G401.6 (cell line): Measurements from ENCODE around the gene RAB22A.

Experiments
- FAIRE-seq: peaks from 2 replicates; lab custom pipeline; 2012; peaks lifted over from hg19 to GRCh38; lab: Jason Lieb, UNC

RAB22A gene

DNA sequence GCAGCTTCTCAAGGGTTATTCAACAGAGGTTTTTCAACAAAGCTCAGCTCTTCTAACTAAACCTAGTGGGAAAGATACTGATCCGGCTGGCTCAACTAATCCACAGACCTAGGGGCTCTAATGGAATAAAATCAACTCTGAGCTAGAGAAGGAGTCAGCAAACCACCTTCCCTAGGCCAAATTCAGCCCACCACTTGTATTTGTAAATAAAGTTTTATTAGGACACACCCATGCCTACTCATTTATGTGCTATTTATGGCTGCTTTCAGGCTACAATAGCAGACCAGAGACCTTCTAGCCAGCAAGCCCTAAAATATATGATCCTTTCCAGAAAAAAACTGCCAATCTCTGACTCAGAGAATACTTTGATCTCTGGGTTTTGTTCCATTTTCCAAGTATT lies 6.0 kb upstream of the RAB22A start:
- FAIRE-seq: no peak

DNA sequence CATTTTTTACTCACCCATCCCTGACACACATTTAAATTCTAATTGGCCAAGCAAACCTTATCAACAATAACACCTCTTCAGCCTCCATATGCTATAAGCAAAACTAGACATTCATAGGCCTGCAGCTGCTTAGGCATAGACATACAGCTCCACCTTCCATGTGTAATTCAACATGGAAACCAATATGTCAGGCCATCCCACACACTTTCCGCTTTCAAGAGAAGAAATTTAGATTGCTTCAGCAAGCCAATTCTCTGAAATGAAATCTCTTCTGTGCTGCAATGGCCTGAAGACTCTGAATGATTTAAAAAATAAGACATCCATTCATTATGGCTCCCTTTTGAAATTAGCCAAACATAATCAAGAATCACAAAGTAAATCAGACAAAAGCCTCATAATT lies 4.5 kb upstream of the RAB22A start:
- no peak for FAIRE-seq

DNA sequence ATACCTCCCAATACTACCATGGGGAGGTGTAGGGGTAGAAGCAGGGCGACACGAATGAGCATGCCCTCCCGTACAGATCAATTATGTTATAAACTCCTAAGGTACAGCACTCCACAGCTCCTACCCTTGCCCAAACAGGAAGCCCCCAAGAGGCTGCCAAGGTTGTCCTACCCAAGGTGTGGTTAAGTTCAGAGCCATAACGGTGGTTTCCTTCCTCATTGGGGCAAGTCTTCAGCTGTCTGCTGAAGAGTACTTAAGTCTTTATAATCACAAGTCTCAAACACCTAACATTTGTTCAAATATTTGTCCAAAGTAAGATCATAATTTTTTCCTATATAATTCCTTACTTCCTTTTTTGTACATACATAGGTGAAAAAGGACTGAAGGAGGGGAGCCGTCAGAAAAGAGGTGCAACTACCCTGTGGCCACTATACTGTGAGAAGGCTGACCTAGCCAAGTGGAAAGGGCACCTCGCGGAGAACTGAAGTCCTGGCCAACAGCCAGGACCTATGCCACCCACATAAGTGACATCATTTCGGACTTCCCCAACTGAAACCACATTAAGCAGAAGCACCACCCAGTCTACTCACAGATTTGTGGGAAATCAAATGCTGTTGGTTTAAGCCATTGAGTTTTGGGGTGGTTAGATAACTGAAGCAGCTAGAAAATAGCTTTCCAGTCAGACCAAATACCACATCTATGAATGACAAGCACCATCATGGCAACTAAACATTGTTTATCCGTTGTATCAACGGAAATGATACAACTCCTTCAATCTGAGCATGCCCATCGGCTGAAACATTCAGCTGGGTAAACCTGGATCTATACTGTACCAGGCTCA lies 2.9 kb upstream of the RAB22A start:
- FAIRE-seq: no peak

DNA sequence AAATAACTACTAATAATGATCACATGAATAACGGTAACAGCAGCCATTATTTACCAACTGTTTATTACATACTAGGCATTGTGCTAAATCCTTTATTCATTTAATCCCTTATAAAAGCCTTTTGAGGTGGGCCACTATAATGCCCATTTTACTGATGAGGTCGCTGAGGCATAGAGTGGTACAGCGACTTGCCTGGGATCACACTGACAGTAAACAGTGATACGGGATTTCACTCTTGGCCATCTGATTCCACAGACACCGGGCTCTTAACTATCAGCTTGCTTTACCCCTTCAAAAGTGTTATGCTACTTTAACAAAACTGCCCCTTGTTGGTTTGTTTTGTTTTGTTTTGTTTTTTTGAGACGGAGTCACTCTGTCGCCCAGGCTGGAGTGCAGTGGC lies 2.2 kb upstream of the RAB22A start:
- FAIRE-seq: no peak

DNA sequence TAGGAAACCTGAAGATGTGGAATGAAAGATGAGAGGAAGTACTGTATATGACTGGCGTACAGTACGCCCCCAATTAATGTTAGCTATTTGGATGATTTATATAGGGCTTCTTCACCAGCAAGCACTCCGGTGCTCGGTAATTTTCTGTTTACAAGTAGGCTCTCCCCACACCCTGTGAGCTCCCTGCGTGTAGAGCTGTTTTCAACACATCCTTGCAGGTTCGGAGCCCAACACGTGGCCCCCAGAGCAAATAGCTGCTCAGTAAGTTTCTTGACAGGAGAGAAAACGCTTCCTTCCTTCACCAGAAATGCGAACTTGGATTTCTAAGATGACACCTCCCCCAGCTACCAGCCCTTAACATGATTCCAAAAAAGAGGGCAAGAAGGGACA lies 1.2 kb upstream of the RAB22A start:
- FAIRE-seq: no peak

DNA sequence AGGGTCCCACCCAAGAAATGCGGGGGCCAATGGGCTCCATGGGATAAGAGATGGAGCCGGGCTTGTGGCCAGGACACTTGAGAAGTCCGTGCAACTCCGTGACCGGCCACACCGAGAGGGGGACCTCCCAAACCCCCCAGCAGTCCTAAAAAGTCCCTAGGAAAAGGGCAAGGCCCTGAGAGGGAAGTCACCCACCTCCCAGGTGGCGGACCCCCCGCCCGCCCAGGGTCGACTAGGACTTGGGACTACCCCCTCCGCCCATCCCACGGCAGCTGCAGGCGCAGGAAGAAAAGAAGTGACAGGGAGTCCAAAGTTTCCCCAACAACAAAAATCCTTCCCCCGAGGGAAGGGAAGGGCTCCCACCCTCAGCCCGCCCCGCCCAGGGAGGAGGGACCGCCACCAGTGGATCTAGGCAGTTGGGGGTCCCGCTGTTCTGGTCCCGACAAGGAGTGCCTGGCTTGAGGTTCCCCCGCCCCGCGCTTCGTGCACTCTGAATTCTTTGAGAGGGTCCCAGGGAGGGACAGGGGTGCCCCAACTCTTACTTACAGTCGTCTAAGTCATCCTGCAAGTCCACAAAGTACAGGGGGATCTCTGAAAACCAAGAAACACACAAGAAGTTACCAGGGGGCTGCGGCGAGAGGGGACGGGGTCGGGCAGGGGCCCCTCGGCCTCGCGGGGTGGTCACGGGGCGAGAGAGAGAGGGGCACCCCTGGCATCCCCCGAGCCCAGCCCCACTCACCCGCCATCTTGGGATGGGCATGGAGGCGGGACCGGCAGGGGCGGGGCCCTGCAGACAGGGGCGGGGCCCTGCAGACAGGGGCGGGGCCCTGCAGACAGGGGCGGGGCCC lies 611 bp upstream of the RAB22A start:
- FAIRE-seq: no peak

GRCh38 chr20:58310291-58310782 lies 822 bp downstream of the RAB22A start:
- FAIRE-seq: no peak

GRCh38 chr20:58312836-58313235 lies 3.3 kb downstream of the RAB22A start:
- FAIRE-seq: no peak

- FAIRE-seq: no peak
Observed at GRCh38 chr20:58313396-58313795, 3.9 kb downstream of the RAB22A start.

- no peak for FAIRE-seq
Observed at GRCh38 chr20:58321205-58321604, 11.7 kb downstream of the RAB22A start.

DNA sequence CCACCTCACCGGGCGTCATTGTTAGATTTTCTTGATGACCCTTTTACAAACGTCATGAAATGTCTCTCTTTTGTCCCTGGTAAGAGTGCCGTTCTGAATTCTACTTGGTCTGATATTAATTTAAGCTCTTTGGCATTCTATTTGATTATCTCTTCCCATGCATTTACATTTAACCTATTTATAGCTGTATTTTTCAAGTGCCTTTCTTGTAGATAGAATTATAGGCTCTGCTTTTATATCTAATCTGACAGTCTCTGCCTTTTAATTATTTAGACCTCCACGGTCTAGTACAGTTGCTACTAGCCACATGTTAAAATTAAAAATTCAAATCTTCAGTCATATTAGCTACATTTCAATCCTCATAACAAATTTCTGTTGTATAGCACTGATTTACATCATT lies 12.6 kb downstream of the RAB22A start:
- no peak for FAIRE-seq

DNA sequence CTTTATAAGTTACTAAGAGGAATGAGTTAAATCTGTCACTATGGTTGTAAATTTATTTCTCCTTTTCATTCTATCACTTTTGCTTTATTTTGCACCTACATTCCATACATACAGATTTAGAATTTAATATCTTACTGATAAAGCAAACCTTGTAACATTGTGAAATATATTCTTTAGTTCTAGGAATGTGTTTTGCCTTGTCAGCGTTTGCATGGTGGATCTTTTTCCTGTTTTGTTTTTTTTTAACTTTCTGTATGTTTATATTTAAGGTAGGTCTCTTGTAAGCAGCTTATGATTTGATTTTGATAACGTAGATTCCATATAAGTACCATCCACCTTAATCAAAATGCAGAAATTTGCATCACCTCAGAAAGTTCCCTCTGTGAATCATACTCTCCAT lies 16.4 kb downstream of the RAB22A start:
- FAIRE-seq: no peak

DNA sequence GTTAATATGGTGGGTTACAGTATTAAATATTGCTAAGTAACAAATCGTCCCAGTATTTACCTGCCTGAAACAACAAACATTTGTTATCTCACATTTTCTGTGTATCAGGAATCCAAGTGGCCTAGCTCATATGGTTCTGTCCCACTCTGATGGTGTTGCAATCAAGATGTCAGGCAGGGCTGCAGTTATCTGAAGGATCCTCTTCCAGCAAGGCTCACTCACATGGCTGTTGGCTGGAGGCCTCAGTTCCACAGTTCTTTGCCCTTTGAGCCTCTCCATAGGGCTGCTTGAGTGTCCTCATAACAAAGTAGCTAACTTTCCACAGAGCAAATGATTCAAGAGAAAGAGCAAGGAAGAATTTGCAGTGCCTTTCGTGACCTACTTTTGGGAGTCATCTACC lies 17.7 kb downstream of the RAB22A start:
- no peak for FAIRE-seq

DNA sequence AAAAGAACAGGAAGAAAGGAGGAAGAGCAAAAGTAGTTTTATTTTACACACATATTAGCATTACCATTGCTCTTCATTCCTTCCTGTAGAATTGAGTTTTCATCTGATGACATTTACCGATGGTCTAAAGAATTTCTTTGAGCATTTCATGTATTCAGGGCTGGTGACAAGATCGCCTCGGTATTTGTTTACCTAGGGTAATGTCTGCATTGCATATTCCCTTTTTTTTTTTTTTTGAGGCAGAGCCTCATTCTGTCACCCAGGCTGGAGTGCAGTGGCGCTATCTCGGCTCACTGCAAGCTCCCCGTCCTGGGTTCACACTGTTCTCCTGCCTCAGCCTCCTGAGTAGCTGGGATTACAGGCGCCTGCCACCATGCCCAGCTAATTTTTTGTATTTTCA lies 19.3 kb downstream of the RAB22A start:
- FAIRE-seq: no peak

GRCh38 chr20:58329711-58330110 lies 20.2 kb downstream of the RAB22A start:
- no peak for FAIRE-seq

- no peak for FAIRE-seq
Observed at GRCh38 chr20:58330249-58330648, 20.7 kb downstream of the RAB22A start.

- FAIRE-seq: no peak
Observed at GRCh38 chr20:58330687-58331086, 21.2 kb downstream of the RAB22A start.

- no peak for FAIRE-seq
Observed at GRCh38 chr20:58331961-58332551, 22.5 kb downstream of the RAB22A start.

DNA sequence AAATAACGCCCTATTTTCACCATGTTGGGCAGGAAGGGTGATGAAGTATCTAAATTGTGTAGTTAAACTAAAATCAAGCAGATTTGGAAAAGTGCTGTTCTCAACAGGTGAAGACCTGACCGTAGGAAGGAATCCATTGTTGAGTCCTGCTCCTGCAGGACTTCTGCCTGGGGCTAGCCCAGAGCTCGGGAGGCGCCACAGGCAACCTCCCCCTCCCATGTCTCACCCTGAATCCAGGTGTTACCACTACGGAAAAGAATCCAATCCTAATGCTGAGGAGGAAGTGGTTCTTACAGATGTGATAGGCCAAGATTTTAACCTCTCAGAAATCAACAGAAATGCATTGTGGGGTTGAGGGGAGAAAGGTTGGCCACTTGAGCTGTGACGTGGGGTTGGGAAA lies 30.2 kb downstream of the RAB22A start:
- no peak for FAIRE-seq

DNA sequence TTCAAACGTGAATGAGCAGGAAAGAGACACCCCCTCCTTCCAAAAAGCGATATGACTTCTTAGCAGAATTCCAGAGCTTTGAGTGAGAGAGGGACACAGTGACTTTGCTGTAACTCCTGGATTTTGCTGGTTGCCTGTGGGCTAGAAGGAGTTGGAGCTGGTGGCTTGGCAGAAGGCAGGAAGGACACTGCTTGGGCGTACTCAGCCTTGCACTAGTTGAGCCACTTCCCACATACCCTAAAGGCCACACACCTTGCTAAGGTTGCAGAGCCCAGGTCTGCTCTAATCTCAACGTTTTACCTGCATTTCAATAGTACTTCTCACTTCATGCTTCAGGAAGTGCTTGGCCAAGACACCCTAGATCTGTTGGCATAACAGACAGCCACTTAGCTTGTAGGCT lies 30.6 kb downstream of the RAB22A start:
- FAIRE-seq: no peak

GRCh38 chr20:58340853-58341252 lies 31.3 kb downstream of the RAB22A start:
- no peak for FAIRE-seq

GRCh38 chr20:58342104-58342945 lies 32.8 kb downstream of the RAB22A start:
- no peak for FAIRE-seq
